ENCODE measurements around the gene GTF2F2. TPM values are rescaled to one million over a fixed set of nuclear protein-coding genes. Genes with fewer than 3 reads are reported as not detected.
A peak's percentile ranks its signal among the peaks of the same experiment; 100 is the strongest.

GTF2F2 gene
- total RNA-seq, 1 experiment from 2014 or later, result 28.1 TPM

DNA sequence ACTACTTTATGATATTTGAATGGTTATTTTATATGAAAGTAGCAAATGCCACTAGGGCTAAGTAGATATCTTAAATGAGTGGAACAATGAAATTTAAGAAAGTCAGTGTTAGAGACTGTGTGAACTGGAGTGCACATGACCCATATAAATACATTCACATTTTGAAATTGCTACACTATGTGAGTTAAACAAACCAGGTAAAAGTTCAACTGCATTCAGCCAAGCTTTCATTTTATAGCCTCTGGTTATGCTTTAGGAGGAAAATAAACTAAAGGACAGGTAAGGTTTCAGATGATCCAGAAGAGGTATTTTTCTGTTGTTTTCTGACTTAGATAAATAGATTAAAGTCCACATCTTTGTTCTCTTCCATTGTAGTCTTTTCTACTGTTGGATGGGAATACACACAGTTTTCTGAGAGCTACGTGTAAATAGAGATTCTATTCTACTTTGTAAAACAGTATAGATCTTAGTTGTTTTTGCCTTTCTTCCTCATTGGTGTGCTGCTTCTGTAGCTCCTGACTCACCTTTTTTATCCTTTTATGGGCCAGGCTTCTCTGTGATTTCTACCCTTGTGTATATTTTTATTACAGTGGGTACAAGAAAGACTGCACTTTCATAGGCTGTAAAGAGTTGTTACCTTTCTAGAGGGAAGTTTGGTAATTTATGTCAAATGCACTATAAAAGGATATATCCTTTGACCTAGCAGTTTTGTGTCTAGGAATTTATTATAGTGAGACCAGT lies 135.1 kb downstream of the GTF2F2 start:
- H3K4me1 ChIP-seq, result peaks cover 51% of the 10 kb centered on the region
- Mint-ChIP-seq H3K27ac (ENCODE audit: unreplicated experiment) (no peak overlapping the region), H3K4me3 (ENCODE audit: unreplicated experiment) (peak overlapping the region; percentile 3), H3K4me1 (ENCODE audit: low read depth, unreplicated experiment) (peaks cover 34% of the 10 kb centered on the region), H3K36me3 (ENCODE audit: insufficient read depth, unreplicated experiment) (peaks cover 8% of the 10 kb centered on the region), H3K9me3 (ENCODE audit: unreplicated experiment) (no peaks in the 10 kb centered on the region), H3K27me3 (ENCODE audit: insufficient read depth, unreplicated experiment) (no peaks in the 10 kb centered on the region)
- DNase-seq, result peak in 1 of 2 experiments; percentile 39
- no peaks in the 10 kb centered on the region for H3K27me3 ChIP-seq (replicated peaks; ENCODE audit: control insufficient read depth, insufficient read depth, low read length)
- intact Hi-C loops (cut with micrococcal nuclease; ENCODE audit: unreplicated experiment), result no loop called here
- TF ChIP-seq, protein P1, sequence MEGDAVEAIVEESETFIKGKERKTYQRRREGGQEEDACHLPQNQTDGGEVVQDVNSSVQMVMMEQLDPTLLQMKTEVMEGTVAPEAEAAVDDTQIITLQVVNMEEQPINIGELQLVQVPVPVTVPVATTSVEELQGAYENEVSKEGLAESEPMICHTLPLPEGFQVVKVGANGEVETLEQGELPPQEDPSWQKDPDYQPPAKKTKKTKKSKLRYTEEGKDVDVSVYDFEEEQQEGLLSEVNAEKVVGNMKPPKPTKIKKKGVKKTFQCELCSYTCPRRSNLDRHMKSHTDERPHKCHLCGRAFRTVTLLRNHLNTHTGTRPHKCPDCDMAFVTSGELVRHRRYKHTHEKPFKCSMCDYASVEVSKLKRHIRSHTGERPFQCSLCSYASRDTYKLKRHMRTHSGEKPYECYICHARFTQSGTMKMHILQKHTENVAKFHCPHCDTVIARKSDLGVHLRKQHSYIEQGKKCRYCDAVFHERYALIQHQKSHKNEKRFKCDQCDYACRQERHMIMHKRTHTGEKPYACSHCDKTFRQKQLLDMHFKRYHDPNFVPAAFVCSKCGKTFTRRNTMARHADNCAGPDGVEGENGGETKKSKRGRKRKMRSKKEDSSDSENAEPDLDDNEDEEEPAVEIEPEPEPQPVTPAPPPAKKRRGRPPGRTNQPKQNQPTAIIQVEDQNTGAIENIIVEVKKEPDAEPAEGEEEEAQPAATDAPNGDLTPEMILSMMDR (IDR thresholded peaks at IDR 0.05; ENCODE audit: insufficient read depth in 1 of 2, low read depth in 1 of 2, low read length in 1 of 2, severe bottlenecking in 1 of 2, unreplicated experiment in 1 of 2), result no peak
- ChIA-PET CTCF (no interaction called here), POLR2A (no interaction called here)
- H3K4me3 ChIP-seq (ENCODE audit: low read depth, low read length), result no peak overlapping the region
- BruUV-seq (replicated peaks), result no TSS peak
- H3K9me3 ChIP-seq, result no peaks in the 10 kb centered on the region
- no peaks in the 10 kb centered on the region for H3K36me3 ChIP-seq (ENCODE audit: control insufficient read depth, insufficient read depth, low read length)

DNA sequence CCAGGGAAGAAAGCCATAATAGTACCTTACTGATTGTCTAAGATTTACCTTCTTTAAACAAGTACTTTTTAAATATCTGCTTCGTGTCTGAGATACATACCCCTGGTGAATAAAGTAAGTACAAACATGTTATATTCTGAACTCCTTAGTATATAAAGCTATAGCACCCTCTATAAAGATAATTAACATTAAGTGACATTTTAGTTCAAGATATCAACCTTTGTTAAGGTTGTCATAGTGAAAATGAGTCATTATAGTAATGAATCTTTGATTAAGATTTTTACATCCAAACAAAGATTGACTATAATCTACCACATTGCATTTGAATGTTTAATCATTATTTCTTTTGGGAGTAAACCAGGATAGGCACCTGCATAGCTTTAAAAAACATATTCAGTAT lies 135.9 kb downstream of the GTF2F2 start:
- Histone ChIP-seq H3K36me3 (ENCODE audit: control insufficient read depth, insufficient read depth, low read length) (no peaks in the 10 kb centered on the region), H3K4me1 (peaks cover 42% of the 10 kb centered on the region)

DNA sequence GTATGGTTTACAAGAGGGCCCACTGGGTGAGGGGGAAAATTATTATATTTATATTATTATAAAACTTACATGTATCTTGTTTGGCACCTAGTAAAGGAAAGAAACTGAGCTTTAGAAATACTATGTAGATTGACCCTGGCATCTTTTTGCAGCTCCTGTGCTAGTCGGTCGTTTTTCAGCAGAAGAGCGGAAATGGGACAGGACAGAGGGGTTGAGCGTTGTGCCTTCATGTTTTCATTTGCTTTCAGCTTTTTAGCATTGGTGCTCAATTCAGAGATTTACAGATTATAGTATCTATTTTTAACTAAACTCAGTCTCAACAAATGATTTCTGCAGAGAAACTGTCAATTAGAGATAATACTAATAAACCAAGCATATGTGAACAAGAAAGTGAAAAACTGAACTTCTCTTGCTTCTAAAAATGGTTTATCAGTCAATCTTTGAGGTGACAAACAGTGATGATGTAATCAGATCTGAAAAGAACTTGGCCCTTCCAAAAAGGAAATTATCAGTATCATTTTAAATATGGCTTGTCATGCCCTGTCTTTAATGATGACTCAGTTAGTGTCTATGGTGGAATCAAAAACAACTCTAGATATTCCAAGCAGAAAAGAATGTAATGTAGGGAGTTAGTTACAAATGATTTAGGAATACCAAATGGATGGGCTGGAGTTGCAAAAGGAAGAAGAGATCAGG lies 137.5 kb downstream of the GTF2F2 start:
- TF ChIP-seq, protein P1 (IDR thresholded peaks at IDR 0.05; ENCODE audit: insufficient read depth in 1 of 2, low read depth in 1 of 2, low read length in 1 of 2, severe bottlenecking in 1 of 2, unreplicated experiment in 1 of 2), result no peak
- Mint-ChIP-seq H3K9me3 (ENCODE audit: unreplicated experiment) (no peaks in the 10 kb centered on the region), H3K27ac (ENCODE audit: unreplicated experiment) (no peak overlapping the region), H3K27me3 (ENCODE audit: insufficient read depth, unreplicated experiment) (no peaks in the 10 kb centered on the region), H3K36me3 (ENCODE audit: insufficient read depth, unreplicated experiment) (peaks cover 8% of the 10 kb centered on the region), H3K4me1 (ENCODE audit: low read depth, unreplicated experiment) (peaks cover 30% of the 10 kb centered on the region), H3K4me3 (ENCODE audit: unreplicated experiment) (no peak overlapping the region)
- Histone ChIP-seq H3K4me3 (ENCODE audit: low read depth, low read length) (no peak overlapping the region), H3K27me3 (replicated peaks; ENCODE audit: control insufficient read depth, insufficient read depth, low read length) (no peaks in the 10 kb centered on the region), H3K4me1 (peaks cover 40% of the 10 kb centered on the region), H3K9me3 (no peaks in the 10 kb centered on the region), H3K36me3 (ENCODE audit: control insufficient read depth, insufficient read depth, low read length) (no peaks in the 10 kb centered on the region)
- intact Hi-C loops (cut with micrococcal nuclease; ENCODE audit: unreplicated experiment), result no loop called here
- ChIA-PET CTCF (no interaction called here), POLR2A (no interaction called here)
- no TSS peak for BruUV-seq (replicated peaks)
- DNase-seq, result no peak

More for the DNA sequence above, 135.9 kb downstream of the GTF2F2 start:
- no peaks in the 10 kb centered on the region for H3K9me3 Mint-ChIP-seq (ENCODE audit: unreplicated experiment)
- peaks cover 30% of the 10 kb centered on the region for H3K4me1 Mint-ChIP-seq (ENCODE audit: low read depth, unreplicated experiment)
- Histone ChIP-seq H3K9me3 (no peaks in the 10 kb centered on the region), H3K4me3 (ENCODE audit: low read depth, low read length) (no peak overlapping the region), H3K27me3 (replicated peaks; ENCODE audit: control insufficient read depth, insufficient read depth, low read length) (no peaks in the 10 kb centered on the region)
- intact Hi-C loops (cut with micrococcal nuclease; ENCODE audit: unreplicated experiment), result no loop called here
- peaks cover 8% of the 10 kb centered on the region for H3K36me3 Mint-ChIP-seq (ENCODE audit: insufficient read depth, unreplicated experiment)
- ChIA-PET POLR2A (no interaction called here), CTCF (no interaction called here)
- no peak for DNase-seq
- BruUV-seq (replicated peaks), result no TSS peak
- H3K27me3 Mint-ChIP-seq (ENCODE audit: insufficient read depth, unreplicated experiment), result no peaks in the 10 kb centered on the region
- TF ChIP-seq, protein P1 (IDR thresholded peaks at IDR 0.05; ENCODE audit: insufficient read depth in 1 of 2, low read depth in 1 of 2, low read length in 1 of 2, severe bottlenecking in 1 of 2, unreplicated experiment in 1 of 2), result no peak
- no peak overlapping the region for H3K4me3 Mint-ChIP-seq (ENCODE audit: unreplicated experiment)
- no peak overlapping the region for H3K27ac Mint-ChIP-seq (ENCODE audit: unreplicated experiment)

Data from Caco-2 (cell line).